MM.1S (cell line): Measurements from ENCODE around the gene CERT1.

Experiments used
- DNase-seq: peaks from one replicate; pipeline ENCODE4 v3.0.0-alpha.2; 2015
- H2AFZ ChIP-seq: fragments of 300-600 bp; sonication (generic); 2 replicates; pipeline ENCODE4 v1.6.0; 2016; ENCODE audit warnings: antibody characterized with exemption, low read length
- H3F3A ChIP-seq: fragments of 300-600 bp; sonication (generic); 2 replicates; pipeline ENCODE4 v1.6.1; 2016; ENCODE audit warnings: mild to moderate bottlenecking, antibody characterized with exemption, low read length, moderate library complexity, mixed read lengths; ENCODE audit not compliant: insufficient read depth
- H3K27ac ChIP-seq: fragments of 300-600 bp; sonication (generic); 2 replicates; pipeline ENCODE4 v1.5.1; 2016; ENCODE audit warnings: mild to moderate bottlenecking, low read length
- H3K27me3 ChIP-seq: fragments of 300-600 bp; sonication (generic); replicated peaks from 2 replicates; pipeline ENCODE4 v1.6.0; 2016; ENCODE audit warnings: low read length; ENCODE audit not compliant: insufficient read depth
- H3K36me3 ChIP-seq: fragments of 300-600 bp; sonication (generic); replicated peaks from 2 replicates; pipeline ENCODE4 v1.6.1; 2016; ENCODE audit warnings: mild to moderate bottlenecking, low read length, mixed read lengths; ENCODE audit not compliant: insufficient read depth
- H3K4me1 ChIP-seq: fragments of 300-600 bp; sonication (generic); 2 replicates; pipeline ENCODE4 v1.6.1; 2016; ENCODE audit warnings: low read length, mixed read lengths
- H3K4me2 ChIP-seq: fragments of 300-600 bp; sonication (generic); 2 replicates; pipeline ENCODE4 v1.6.0; 2016; ENCODE audit warnings: low read depth, low read length
- H3K4me3 ChIP-seq: fragments of 300-600 bp; sonication (generic); 2 replicates; pipeline ENCODE4 v1.5.1; 2016; ENCODE audit warnings: low read length, mixed read lengths
- H3K79me2 ChIP-seq: fragments of 300-600 bp; sonication (generic); 2 replicates; pipeline ENCODE4 v1.6.1; 2016; ENCODE audit warnings: mixed run types, low read length, mixed read lengths
- H3K9ac ChIP-seq: fragments of 300-600 bp; sonication (generic); 2 replicates; pipeline ENCODE4 v1.6.1; 2016; ENCODE audit warnings: low read length, mixed read lengths
- H3K9me2 ChIP-seq: fragments of 300-600 bp; sonication (generic); replicated peaks from 2 replicates; pipeline ENCODE4 v1.6.1; 2016; ENCODE audit warnings: mild to moderate bottlenecking, low read length, mixed read lengths; ENCODE audit not compliant: insufficient read depth
- H3K9me3 ChIP-seq: fragments of 300-600 bp; sonication (generic); replicated peaks from 2 replicates; pipeline ENCODE4 v1.6.1; 2016; ENCODE audit warnings: mild to moderate bottlenecking, low read length, mixed read lengths; ENCODE audit not compliant: insufficient read depth
- H4K20me1 ChIP-seq: fragments of 300-600 bp; sonication (generic); 2 replicates; pipeline ENCODE4 v1.6.1; 2016; ENCODE audit warnings: mild to moderate bottlenecking, low read length, moderate library complexity, mixed read lengths; ENCODE audit not compliant: insufficient read depth
- EZH2 ChIP-seq: fragments of 300-600 bp; sonication (generic); optimal IDR thresholded peaks from 2 replicates; pipeline ENCODE3; 2017; ENCODE audit warnings: low read depth, mild to moderate bottlenecking, antibody characterized with exemption, low read length, mixed read lengths
- EZH2phosphoT487 ChIP-seq: fragments of 300-600 bp; sonication (generic); IDR thresholded peaks from 2 replicates; pipeline ENCODE4 v1.6.1; 2018; ENCODE audit warnings: antibody characterized with exemption, low read length
- TF ChIP-seq, protein P1 (sequence below): fragments of 300-600 bp; sonication (generic); IDR thresholded peaks from 2 replicates; pipeline ENCODE4 v1.5.1; 2016; ENCODE audit warnings: antibody characterized with exemption, low read length, mixed read lengths

The CERT1 gene

DNA sequence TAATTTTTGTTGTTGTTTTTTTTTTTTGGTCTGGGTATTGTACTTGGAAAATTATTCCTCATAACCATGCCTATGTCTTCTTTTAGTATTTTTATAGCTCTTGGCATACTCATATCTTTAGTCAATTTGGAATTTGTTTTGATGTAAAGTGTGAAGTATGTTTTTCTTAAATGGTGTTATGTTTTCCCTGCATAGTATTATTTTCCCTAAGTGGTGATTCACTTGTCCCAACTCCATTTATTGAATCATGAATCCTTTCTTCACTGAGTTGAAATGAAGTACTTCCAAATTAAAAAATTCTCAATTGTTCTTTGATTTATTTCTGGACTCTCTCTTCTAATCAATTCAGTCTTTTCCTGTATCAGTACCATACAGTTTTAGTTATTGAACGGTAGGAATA, 46.8 kb upstream of the CERT1 start:
- H3K4me3 ChIP-seq, result no peak overlapping the region

DNA sequence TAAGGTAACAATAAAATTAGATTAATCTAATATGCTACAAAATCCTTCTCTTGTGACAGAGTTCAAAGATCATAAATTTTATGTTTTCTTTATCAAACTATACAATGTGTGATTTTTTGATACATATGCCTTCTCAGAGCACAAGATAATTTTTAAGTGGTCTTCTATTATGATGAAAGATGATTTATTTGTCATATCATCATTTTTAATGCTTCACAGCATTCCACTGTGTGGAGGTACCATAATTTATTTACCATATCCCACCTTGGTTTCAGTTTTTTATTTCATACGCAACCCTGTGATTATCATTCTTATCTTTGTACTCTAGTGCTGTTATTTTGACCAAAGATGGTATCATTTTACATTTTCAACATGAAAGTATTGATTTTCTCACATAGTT, 41.9 kb upstream of the CERT1 start:
- DNase-seq, result no peak
- Histone ChIP-seq H3K9me2 (no peaks in the 10 kb centered on the region), H3K4me1 (no peaks in the 10 kb centered on the region), H3K27ac (no peak overlapping the region), H4K20me1 (no peaks in the 10 kb centered on the region), H3K27me3 (no peaks in the 10 kb centered on the region), H3K4me3 (no peak overlapping the region), H2AFZ (no peak overlapping the region), H3F3A (no peaks in the 10 kb centered on the region), H3K4me2 (no peak overlapping the region), H3K9me3 (no peaks in the 10 kb centered on the region), H3K36me3 (no peaks in the 10 kb centered on the region), H3K9ac (no peak overlapping the region), H3K79me2 (no peaks in the 10 kb centered on the region)
- TF ChIP-seq EZH2 (no peak), EZH2phosphoT487 (no peak)
- TF ChIP-seq, protein P1, sequence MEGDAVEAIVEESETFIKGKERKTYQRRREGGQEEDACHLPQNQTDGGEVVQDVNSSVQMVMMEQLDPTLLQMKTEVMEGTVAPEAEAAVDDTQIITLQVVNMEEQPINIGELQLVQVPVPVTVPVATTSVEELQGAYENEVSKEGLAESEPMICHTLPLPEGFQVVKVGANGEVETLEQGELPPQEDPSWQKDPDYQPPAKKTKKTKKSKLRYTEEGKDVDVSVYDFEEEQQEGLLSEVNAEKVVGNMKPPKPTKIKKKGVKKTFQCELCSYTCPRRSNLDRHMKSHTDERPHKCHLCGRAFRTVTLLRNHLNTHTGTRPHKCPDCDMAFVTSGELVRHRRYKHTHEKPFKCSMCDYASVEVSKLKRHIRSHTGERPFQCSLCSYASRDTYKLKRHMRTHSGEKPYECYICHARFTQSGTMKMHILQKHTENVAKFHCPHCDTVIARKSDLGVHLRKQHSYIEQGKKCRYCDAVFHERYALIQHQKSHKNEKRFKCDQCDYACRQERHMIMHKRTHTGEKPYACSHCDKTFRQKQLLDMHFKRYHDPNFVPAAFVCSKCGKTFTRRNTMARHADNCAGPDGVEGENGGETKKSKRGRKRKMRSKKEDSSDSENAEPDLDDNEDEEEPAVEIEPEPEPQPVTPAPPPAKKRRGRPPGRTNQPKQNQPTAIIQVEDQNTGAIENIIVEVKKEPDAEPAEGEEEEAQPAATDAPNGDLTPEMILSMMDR, result no peak

More for the DNA sequence above, 46.8 kb upstream of the CERT1 start:
- TF ChIP-seq EZH2, result no peak
- TF ChIP-seq EZH2phosphoT487, result no peak
- TF ChIP-seq, protein P1, result no peak
- Histone ChIP-seq H3K27me3 (no peaks in the 10 kb centered on the region), H3K9me3 (no peaks in the 10 kb centered on the region), H3K4me2 (no peak overlapping the region), H3K9me2 (no peaks in the 10 kb centered on the region), H4K20me1 (no peaks in the 10 kb centered on the region), H3K79me2 (no peaks in the 10 kb centered on the region), H2AFZ (no peak overlapping the region), H3K36me3 (no peaks in the 10 kb centered on the region), H3K27ac (no peak overlapping the region), H3K9ac (no peak overlapping the region), H3K4me1 (no peaks in the 10 kb centered on the region), H3F3A (no peaks in the 10 kb centered on the region)
- no peak for DNase-seq

DNA sequence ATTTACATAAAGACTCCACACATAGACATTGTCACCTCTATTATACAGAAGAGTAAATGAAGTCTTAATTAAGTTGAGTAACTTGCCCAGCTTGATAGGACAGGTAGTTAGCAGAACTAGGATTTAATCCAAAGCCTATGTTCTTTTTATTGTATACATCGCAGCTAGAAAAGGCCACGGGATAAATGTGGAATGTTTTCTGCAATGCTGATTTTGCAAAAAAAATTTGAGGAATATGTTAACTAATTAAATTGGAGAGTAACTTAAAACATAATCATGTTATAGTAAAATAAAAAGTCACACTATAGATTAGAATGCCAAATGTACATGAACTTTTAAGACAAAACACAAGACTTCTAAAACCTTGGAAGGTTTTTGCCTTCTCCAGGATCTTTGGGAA, 41.3 kb upstream of the CERT1 start:
- Histone ChIP-seq H3K9ac (no peak overlapping the region), H3F3A (no peaks in the 10 kb centered on the region), H3K27ac (no peak overlapping the region), H3K9me2 (no peaks in the 10 kb centered on the region), H3K4me1 (no peaks in the 10 kb centered on the region), H3K4me2 (no peak overlapping the region), H3K36me3 (no peaks in the 10 kb centered on the region), H3K27me3 (no peaks in the 10 kb centered on the region), H3K79me2 (no peaks in the 10 kb centered on the region), H3K9me3 (no peaks in the 10 kb centered on the region), H3K4me3 (no peak overlapping the region), H4K20me1 (no peaks in the 10 kb centered on the region), H2AFZ (no peak overlapping the region)
- TF ChIP-seq, protein P1, result no peak
- TF ChIP-seq EZH2, result no peak
- TF ChIP-seq EZH2phosphoT487, result no peak
- no peak for DNase-seq
